ENCODE data around the gene ZNF470. TPM values are rescaled to one million over a fixed set of nuclear protein-coding genes. Genes with fewer than 3 reads are reported as not detected.
A peak's percentile ranks its signal among the peaks of the same experiment; 100 is the strongest.

Gene ZNF470
- total RNA-seq, 1 donor, result 6.4 TPM

GRCh38 chr19:56577719-56578602, 10.7 kb downstream of the ZNF470 start:
- TF ChIP-seq CTCF (IDR thresholded peaks at IDR 0.05; ENCODE audit: insufficient read depth, low read length), result no peak
- DNase-seq (ENCODE audit: low read depth), result no peak
- no peak overlapping the region for H3K4me3 ChIP-seq (ENCODE audit: low read depth, low read length)

- TF ChIP-seq CTCF (IDR thresholded peaks at IDR 0.05; ENCODE audit: insufficient read depth, low read length), result no peak
- peak overlapping the region; percentile 98 for H3K4me3 ChIP-seq (ENCODE audit: low read depth, low read length)
- DNase-seq (ENCODE audit: low read depth), result no peak
Measured at GRCh38 chr19:56594446-56594782, 27.1 kb downstream of the ZNF470 start.

- TF ChIP-seq CTCF (IDR thresholded peaks at IDR 0.05; ENCODE audit: insufficient read depth, low read length), result no peak
- DNase-seq (ENCODE audit: low read depth), result peak; percentile 83
- H3K4me3 ChIP-seq (ENCODE audit: low read depth, low read length), result peak within 1 kb of the TSS; percentile 98
Measured at GRCh38 chr19:56594783-56595547, 27.7 kb downstream of the ZNF470 start, which contains the start of gene ZNF71. TSS of gene ZNF71 (plus strand) at chr19:56595302. CDS start at chr19:56601559, 6,257 bp downstream.

- no peak for DNase-seq (ENCODE audit: low read depth)
- peak overlapping the region; percentile 98 for H3K4me3 ChIP-seq (ENCODE audit: low read depth, low read length)
- no peak for TF ChIP-seq CTCF (IDR thresholded peaks at IDR 0.05; ENCODE audit: insufficient read depth, low read length)
Measured at GRCh38 chr19:56595548-56595899, 28.3 kb downstream of the ZNF470 start.

GRCh38 chr19:56596676-56597075, 29.4 kb downstream of the ZNF470 start:
- H3K4me3 ChIP-seq (ENCODE audit: low read depth, low read length), result no peak overlapping the region
- no peak for TF ChIP-seq CTCF (IDR thresholded peaks at IDR 0.05; ENCODE audit: insufficient read depth, low read length)
- DNase-seq (ENCODE audit: low read depth), result no peak

- no peak for DNase-seq (ENCODE audit: low read depth)
- no peak for TF ChIP-seq CTCF (IDR thresholded peaks at IDR 0.05; ENCODE audit: insufficient read depth, low read length)
- H3K4me3 ChIP-seq (ENCODE audit: low read depth, low read length), result no peak overlapping the region
Measured at GRCh38 chr19:56597696-56598095, 30.4 kb downstream of the ZNF470 start.
